ENCODE results near the gene NEURL1.
A peak's percentile ranks its signal among the peaks of the same experiment; 100 is the strongest.

NEURL1 gene

GRCh38 chr10:103613616-103614015, 120.1 kb downstream of the NEURL1 start:
- no peak for DNase-seq
- TF ChIP-seq POLR2A (IDR thresholded peaks at IDR 0.05; ENCODE audit: low read length) (no peak), GATA1 (IDR thresholded peaks at IDR 0.05; ENCODE audit: low read depth, low read length) (no peak)

GRCh38 chr10:103614306-103615158, 121.0 kb downstream of the NEURL1 start:
- no peak for DNase-seq
- TF ChIP-seq GATA1 (IDR thresholded peaks at IDR 0.05; ENCODE audit: low read depth, low read length) (no peak), POLR2A (IDR thresholded peaks at IDR 0.05; ENCODE audit: low read length) (no peak)

GRCh38 chr10:103616705-103617601, 123.4 kb downstream of the NEURL1 start:
- TF ChIP-seq POLR2A (IDR thresholded peaks at IDR 0.05; ENCODE audit: low read length) (no peak), GATA1 (IDR thresholded peaks at IDR 0.05; ENCODE audit: low read depth, low read length) (no peak)
- peak; percentile 24 to 39 for DNase-seq

- TF ChIP-seq GATA1 (IDR thresholded peaks at IDR 0.05; ENCODE audit: low read depth, low read length) (no peak), POLR2A (IDR thresholded peaks at IDR 0.05; ENCODE audit: low read length) (no peak)
- peak; percentile 43 to 46 for DNase-seq
Observed at GRCh38 chr10:103617602-103618385, 124.3 kb downstream of the NEURL1 start.

- TF ChIP-seq GATA1 (IDR thresholded peaks at IDR 0.05; ENCODE audit: low read depth, low read length) (peak; percentile 99), POLR2A (IDR thresholded peaks at IDR 0.05; ENCODE audit: low read length) (peak; percentile 93)
- DNase-seq, result peak; percentile 96 to 99
Observed at GRCh38 chr10:103618575-103619423, 125.3 kb downstream of the NEURL1 start.

- peak; percentile 44 to 54 for DNase-seq
- TF ChIP-seq POLR2A (IDR thresholded peaks at IDR 0.05; ENCODE audit: low read length), result no peak
- no peak for TF ChIP-seq GATA1 (IDR thresholded peaks at IDR 0.05; ENCODE audit: low read depth, low read length)
Observed at GRCh38 chr10:103619424-103620351, 126.2 kb downstream of the NEURL1 start.

GRCh38 chr10:103620352-103620740, 126.8 kb downstream of the NEURL1 start:
- TF ChIP-seq GATA1 (IDR thresholded peaks at IDR 0.05; ENCODE audit: low read depth, low read length), result no peak
- TF ChIP-seq POLR2A (IDR thresholded peaks at IDR 0.05; ENCODE audit: low read length), result no peak
- DNase-seq, result peak; percentile 56 to 67

GRCh38 chr10:103620891-103621782, 127.6 kb downstream of the NEURL1 start:
- DNase-seq, result peak; percentile 26 to 56
- TF ChIP-seq GATA1 (IDR thresholded peaks at IDR 0.05; ENCODE audit: low read depth, low read length), result no peak
- TF ChIP-seq POLR2A (IDR thresholded peaks at IDR 0.05; ENCODE audit: low read length), result peak; percentile 36

GRCh38 chr10:103621783-103622125, 128.2 kb downstream of the NEURL1 start:
- no peak for DNase-seq
- TF ChIP-seq POLR2A (IDR thresholded peaks at IDR 0.05; ENCODE audit: low read length) (no peak), GATA1 (IDR thresholded peaks at IDR 0.05; ENCODE audit: low read depth, low read length) (no peak)

- TF ChIP-seq POLR2A (IDR thresholded peaks at IDR 0.05; ENCODE audit: low read length) (no peak), GATA1 (IDR thresholded peaks at IDR 0.05; ENCODE audit: low read depth, low read length) (no peak)
- no peak for DNase-seq
Observed at GRCh38 chr10:103622286-103622685, 128.8 kb downstream of the NEURL1 start.

Measured in erythroblast (primary cell).